RWPE2 (cell line): ENCODE results near the gene KMT2D.
A peak's percentile ranks its signal among the peaks of the same experiment; 100 is the strongest.

ENCODE experiments used
- ATAC-seq: fragments of 200-7000 bp; cut with Tn5 transposase; 3 replicates; pipeline ENCODE4 v1.9.1; 2021; ENCODE audit warnings: low read depth
- DNase-seq: peaks from one replicate; pipeline ENCODE4 v3.0.0-alpha.2; 2020; ENCODE audit warnings: low spot score
- H3K27ac ChIP-seq: fragments of 450-650 bp; 2 replicates; pipeline ENCODE4 v1.5.1; 2017; ENCODE audit warnings: mild to moderate bottlenecking; ENCODE audit not compliant: poor library complexity, severe bottlenecking
- H3K27me3 ChIP-seq: fragments of 250-450 bp; sonication (Bioruptor Pico); 2 replicates; pipeline ENCODE4 v1.5.1; 2021; ENCODE audit warnings: mild to moderate bottlenecking, moderate library complexity; ENCODE audit not compliant: insufficient read depth, poor library complexity, severe bottlenecking
- H3K36me3 ChIP-seq: fragments of 250-450 bp; sonication (Bioruptor Pico); 2 replicates; pipeline ENCODE4 v1.5.1; 2020; ENCODE audit warnings: low read depth, mild to moderate bottlenecking, moderate library complexity
- H3K4me1 ChIP-seq: fragments of 250-450 bp; sonication (Bioruptor Pico); 2 replicates; pipeline ENCODE4 v1.5.1; 2021; ENCODE audit warnings: mild to moderate bottlenecking, moderate library complexity; ENCODE audit not compliant: insufficient read depth, poor library complexity, severe bottlenecking
- H3K4me3 ChIP-seq: fragments of 250-450 bp; sonication (Bioruptor Pico); 2 replicates; pipeline ENCODE4 v1.5.1; 2021; ENCODE audit warnings: mild to moderate bottlenecking, moderate library complexity; ENCODE audit not compliant: severe bottlenecking
- H3K9me3 ChIP-seq: fragments of 250-450 bp; sonication (Bioruptor Pico); 2 replicates; pipeline ENCODE4 v1.5.1; 2021; ENCODE audit warnings: mild to moderate bottlenecking, moderate library complexity; ENCODE audit not compliant: severe bottlenecking
- TF ChIP-seq, protein P1 (sequence below): fragments of 450-650 bp; IDR thresholded peaks from one replicate; pipeline ENCODE4 v1.5.1; 2017; ENCODE audit warnings: mild to moderate bottlenecking, moderate library complexity; ENCODE audit not compliant: poor library complexity, severe bottlenecking

The KMT2D gene

GRCh38 chr12:49104822-49105221 lies 44.2 kb upstream of the KMT2D start:
- no peaks in the 10 kb centered on the region for H3K9me3 ChIP-seq
- ATAC-seq = no peak
- no peak overlapping the region for H3K4me3 ChIP-seq
- H3K27me3 ChIP-seq = no peaks in the 10 kb centered on the region
- TF ChIP-seq, protein P1, sequence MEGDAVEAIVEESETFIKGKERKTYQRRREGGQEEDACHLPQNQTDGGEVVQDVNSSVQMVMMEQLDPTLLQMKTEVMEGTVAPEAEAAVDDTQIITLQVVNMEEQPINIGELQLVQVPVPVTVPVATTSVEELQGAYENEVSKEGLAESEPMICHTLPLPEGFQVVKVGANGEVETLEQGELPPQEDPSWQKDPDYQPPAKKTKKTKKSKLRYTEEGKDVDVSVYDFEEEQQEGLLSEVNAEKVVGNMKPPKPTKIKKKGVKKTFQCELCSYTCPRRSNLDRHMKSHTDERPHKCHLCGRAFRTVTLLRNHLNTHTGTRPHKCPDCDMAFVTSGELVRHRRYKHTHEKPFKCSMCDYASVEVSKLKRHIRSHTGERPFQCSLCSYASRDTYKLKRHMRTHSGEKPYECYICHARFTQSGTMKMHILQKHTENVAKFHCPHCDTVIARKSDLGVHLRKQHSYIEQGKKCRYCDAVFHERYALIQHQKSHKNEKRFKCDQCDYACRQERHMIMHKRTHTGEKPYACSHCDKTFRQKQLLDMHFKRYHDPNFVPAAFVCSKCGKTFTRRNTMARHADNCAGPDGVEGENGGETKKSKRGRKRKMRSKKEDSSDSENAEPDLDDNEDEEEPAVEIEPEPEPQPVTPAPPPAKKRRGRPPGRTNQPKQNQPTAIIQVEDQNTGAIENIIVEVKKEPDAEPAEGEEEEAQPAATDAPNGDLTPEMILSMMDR = no peak
- peaks cover 12% of the 10 kb centered on the region for H3K36me3 ChIP-seq
- no peak overlapping the region for H3K27ac ChIP-seq
- peaks cover 15% of the 10 kb centered on the region for H3K4me1 ChIP-seq
- DNase-seq = no peak

DNA sequence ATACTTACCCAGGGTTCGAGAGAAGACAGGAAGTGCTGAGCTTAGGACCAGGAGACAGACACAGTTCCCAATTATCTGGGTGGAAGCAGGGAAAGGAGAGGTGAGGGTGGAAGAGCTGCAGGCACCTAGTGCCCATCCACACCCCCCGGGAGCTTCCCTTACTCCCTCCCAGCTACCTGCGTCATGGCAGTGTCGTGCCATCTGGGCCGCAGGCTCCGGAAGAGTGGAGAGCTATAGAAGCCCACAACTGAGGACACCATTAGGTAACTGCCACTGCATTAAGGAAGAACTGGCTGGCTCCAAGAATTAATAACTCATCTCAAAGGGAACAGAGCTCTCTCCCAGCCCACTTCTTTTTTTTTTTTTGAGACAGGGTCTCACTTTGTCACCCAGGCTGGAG lies 39.8 kb upstream of the KMT2D start:
- ATAC-seq = no peak
- H3K36me3 ChIP-seq = peaks cover 14% of the 10 kb centered on the region
- TF ChIP-seq, protein P1 = no peak
- H3K4me3 ChIP-seq = no peak overlapping the region
- no peak for DNase-seq
- H3K27me3 ChIP-seq = no peaks in the 10 kb centered on the region
- no peaks in the 10 kb centered on the region for H3K9me3 ChIP-seq
- no peaks in the 10 kb centered on the region for H3K4me1 ChIP-seq
- H3K27ac ChIP-seq = no peak overlapping the region

DNA sequence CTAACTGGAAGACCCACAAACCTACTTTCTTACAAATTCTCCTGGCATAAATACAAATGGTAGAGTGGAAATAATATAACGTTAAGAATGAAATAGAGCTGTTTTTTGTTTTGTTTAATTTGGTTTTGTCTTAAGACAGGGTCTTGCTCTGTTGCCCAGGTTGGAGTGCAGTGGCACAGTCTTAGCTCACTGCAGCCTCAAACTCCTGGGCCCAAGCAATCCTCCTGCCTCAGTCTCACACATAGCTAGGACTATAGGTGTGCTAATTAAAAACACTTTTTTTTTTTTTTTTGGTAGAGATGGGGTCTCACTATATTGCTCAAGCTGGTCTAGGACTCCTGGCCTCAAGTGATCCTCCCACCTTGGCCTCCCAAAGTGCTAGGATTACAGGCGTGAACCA lies 38.1 kb upstream of the KMT2D start:
- TF ChIP-seq, protein P1 = no peak
- Histone ChIP-seq H3K36me3 (peaks cover 7% of the 10 kb centered on the region), H3K4me3 (no peak overlapping the region), H3K27me3 (peaks cover 14% of the 10 kb centered on the region), H3K27ac (no peak overlapping the region), H3K9me3 (no peaks in the 10 kb centered on the region), H3K4me1 (no peaks in the 10 kb centered on the region)
- no peak for DNase-seq
- no peak for ATAC-seq

DNA sequence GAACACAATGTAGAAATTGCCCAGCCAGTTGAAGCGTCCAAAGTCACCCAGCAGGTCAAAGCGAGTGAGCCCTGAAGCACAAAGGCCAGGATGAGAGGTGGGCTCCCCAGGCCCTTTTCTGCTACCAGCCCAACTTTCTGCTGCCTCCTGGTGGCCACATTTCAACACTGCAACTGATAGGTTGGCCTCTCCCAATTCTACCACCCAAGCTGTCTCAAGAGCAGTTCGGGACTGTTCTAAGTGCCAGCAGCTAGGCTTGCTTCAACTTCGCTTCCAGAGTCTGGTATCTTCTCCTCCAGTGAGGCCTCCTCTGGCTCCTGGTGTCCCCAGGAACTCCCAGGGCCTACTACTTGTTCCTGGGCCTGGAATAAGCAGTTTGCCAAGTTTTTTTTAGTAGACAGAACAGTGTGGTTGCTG lies 37.4 kb upstream of the KMT2D start:
- ATAC-seq (no peak), DNase-seq (no peak)
- Histone ChIP-seq H3K27ac (no peak overlapping the region), H3K36me3 (peaks cover 5% of the 10 kb centered on the region; the same call in 1 of the 2 replicates), H3K27me3 (peaks cover 20% of the 10 kb centered on the region), H3K4me3 (no peak overlapping the region), H3K9me3 (no peaks in the 10 kb centered on the region), H3K4me1 (no peaks in the 10 kb centered on the region)
- TF ChIP-seq, protein P1 = peak; percentile 55

GRCh38 chr12:49097381-49097780 lies 36.8 kb upstream of the KMT2D start:
- H3K36me3 ChIP-seq = peaks cover 5% of the 10 kb centered on the region; the same call in 1 of the 2 replicates
- no peak overlapping the region for H3K4me3 ChIP-seq
- DNase-seq = no peak
- H3K9me3 ChIP-seq = no peaks in the 10 kb centered on the region
- TF ChIP-seq, protein P1 = no peak
- H3K27me3 ChIP-seq = peaks cover 27% of the 10 kb centered on the region
- no peak overlapping the region for H3K27ac ChIP-seq
- no peaks in the 10 kb centered on the region for H3K4me1 ChIP-seq
- no peak for ATAC-seq
